NCI-H2171 (cell line): ENCODE measurements around the gene CDIP1.
A peak's percentile ranks its signal among the peaks of the same experiment; 100 is the strongest.

Source experiments
- DNase-seq: peaks from one replicate; lab custom pipeline; 2025; lab: John Stamatoyannopoulos, UW

The CDIP1 gene

DNA sequence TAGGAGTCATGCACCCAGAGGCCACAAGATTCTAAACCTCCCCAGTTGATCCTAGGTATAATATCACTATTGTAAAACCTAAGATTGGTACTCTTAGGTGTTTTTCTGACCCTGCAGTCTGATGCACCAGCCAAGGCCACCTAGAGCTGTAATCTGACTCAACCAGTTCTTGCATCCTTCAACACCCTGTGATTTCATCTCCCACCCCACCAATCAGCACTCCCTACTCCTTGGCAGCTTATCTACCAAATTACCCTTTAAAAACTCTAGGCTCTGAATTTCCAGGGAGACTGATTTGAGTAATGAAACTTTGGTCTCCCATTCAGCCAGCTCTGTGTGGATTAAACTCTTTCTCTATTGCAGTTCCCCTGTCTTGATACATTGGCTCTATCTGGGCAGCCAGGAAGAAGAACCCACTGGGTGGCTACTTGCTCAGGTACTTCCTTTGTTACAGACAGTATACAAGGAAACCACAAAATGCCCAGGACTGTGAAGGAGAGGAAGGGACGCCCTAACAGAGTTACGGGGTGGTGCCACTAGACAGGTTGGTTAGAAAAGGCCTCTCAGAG lies 1.2 kb upstream of the CDIP1 start:
- no peak for DNase-seq

DNA sequence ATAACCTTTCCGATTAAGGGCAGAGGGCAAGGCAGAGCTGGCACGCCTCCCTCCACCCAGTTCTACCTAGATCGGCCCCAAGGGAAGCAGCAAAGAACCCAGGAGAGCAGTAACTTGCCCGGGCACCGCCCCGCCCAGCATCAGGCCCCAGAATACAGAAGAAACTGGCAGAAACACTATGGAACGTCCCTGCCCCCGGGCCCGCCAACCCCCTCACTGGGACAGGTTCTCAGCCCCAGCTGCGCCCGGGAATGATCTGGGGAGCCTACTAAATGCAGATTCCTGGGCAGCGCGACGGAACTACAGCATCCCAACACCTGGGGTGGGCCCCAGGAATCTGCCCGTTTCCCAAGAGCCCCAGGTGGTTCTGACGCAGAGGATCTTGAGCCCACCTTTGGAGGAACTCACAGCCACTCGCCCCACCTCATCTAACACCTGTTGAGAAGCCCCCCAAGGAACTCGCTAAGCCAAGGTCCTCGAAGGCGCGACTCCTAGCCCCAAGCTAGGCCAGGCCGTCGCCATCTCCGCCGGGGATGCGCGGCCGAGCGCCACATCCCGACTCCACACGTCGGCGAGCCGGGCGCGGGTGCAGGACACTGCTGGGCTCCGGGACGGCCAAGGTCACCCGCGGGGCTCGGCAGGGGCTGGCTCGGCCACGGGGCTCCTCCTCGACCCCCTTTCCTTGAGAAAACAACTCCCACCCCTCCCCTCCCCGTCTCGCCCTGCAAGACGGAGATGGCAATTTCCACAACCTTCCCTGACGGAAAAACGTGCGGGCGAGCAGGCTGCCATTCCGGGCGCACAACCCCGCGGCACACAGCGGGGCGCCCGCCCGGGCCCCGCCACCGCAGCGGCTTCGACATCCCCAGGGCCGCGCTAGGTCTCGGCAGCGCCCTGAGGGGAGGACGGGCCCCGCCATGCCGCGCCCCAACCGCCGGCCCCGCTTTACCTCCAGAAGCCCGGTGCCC lies 913 bp downstream of the CDIP1 start:
- peak; percentile 51 for DNase-seq

DNA sequence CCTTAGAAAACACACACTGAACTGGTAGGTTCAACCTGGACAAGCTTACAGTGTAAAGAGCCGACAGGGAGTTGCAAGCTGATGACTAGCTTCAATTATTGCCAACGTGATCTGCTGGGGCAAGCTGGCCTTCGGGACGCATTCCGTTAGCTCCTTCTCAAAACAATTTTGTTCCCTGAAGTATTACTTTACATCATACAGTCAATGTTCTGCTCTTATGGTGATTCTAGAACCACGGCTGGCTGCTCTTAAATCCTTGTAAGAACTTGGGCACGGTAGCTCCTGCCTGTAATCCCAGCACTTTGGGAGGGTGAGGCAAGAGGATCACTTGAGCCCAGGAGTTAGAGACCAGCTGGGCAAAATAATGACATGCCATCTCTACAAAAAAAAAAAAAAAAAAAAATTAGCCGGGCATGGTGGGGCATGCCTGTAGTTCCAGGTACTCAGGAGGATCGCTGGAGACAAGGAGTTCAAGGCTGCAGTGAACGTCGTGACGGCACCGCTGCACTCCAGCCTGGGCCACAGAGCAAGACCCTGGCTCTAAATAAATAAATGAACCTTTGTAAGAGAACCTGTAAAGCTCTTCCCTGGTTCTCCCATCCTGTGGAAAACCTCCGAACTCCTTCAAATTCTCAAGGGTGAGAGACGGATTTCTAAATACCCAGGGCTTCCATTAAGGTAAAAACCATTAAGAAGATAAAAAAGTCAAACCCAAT lies 2.0 kb downstream of the CDIP1 start:
- DNase-seq: peak; percentile 22

DNA sequence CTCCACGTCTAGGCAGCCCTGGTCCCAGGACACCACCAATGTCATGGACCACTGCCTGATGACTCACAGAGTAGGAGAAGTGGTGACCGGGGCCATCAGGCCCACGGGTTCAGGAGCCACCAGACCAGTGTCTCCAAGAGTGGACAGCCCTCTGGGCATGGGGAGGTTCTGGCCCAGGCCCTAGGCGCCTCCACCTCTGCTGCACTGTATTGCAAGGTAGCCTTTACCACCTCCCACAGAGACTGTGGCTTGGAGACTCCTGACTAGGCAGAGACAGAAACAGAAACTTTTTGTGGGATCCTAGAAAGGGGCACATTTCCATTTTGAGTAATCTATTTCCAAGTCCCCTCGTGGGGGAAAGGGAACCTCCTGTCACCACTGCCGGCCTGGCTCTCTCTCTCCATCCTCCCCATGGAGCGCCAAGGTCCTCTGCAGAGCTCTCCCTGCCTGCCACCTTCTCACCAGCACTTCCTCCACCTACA lies 2.9 kb downstream of the CDIP1 start:
- DNase-seq: no peak

DNA sequence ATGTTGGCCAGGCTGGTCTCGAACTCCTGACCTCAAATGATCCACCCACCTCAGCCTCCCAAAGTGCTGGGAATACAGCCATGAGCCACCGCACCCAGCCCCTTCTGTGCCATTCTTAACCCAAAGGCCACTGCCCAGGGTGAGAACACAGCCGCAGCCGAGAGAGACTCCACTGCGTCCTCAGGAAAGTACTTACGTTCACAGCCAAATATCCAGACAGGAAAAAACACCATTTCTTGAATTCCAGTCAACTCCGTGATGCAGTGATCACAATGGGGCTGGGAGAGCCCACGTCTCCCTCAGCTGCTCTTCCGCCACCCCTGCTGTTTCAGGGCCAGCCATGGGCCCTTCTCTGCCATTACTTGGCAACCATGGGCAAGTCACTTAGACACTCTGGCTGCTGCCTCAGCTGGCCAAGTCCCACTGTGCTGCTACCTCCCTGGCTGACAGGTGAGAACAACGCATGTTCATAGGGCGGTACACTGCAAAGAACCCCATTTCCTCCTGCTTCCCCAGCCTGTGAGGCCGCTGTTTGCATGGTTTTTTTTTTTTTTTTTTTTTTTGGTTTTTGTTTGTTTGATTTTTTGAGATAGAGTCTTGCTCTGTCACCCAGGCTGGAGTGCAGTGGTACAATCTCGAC lies 4.3 kb downstream of the CDIP1 start:
- no peak for DNase-seq

DNA sequence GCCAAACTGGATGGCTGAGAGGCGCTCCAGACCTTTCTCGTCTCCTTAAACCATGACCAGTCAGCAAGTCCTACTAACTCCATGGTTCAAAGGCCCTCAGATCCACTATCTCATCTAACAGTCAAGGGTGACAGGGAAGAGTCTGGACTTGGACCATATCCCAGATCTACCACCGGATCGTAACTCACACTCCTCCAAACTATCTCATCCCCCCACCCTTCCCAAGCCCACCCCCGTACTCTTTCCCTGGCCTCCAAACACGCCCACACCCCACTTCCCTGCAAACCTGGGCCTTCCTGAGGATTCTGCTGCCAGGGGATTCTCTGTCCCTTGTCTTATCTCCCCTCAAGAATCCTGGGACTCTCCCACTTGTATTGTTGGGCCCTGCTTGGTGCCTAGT lies 5.1 kb downstream of the CDIP1 start:
- no peak for DNase-seq

DNA sequence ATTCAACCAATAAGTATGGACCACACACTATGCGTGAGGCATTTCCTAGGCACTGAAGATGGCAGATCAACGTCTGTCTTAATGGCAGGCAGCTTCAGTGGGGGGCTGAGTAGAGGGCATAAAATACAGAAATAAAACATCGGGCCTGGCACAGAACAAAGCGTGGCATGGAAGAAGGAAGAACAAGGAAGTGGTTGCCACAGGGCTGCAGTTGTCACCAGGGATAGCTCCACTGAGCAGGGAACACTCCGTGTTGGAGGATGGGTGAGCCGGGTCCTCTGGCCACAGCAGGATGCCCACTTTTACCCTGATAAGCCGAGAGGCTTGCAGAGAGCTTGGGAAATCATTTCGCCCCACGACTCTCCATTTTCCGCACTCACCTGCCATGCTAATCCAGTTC lies 6.3 kb downstream of the CDIP1 start:
- DNase-seq: no peak

DNA sequence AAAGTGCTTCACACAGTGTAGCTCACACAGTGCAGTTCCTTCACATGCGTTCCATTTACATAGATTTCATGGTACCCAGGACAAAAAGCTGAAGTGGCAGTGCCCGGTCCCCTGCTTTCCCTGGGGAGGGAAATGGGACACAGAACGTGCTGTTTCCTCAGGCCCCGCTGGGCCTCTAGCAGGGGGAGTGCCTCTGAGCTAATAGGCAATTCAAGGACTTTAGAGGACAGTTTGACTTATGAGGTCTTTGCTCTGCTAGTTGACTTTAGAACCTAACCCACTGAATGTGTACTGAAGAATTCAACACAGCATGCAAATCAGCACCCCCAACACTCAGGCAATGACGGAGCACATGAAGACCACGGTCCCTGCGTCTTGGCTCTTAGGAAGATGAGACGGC lies 6.8 kb downstream of the CDIP1 start:
- no peak for DNase-seq

DNA sequence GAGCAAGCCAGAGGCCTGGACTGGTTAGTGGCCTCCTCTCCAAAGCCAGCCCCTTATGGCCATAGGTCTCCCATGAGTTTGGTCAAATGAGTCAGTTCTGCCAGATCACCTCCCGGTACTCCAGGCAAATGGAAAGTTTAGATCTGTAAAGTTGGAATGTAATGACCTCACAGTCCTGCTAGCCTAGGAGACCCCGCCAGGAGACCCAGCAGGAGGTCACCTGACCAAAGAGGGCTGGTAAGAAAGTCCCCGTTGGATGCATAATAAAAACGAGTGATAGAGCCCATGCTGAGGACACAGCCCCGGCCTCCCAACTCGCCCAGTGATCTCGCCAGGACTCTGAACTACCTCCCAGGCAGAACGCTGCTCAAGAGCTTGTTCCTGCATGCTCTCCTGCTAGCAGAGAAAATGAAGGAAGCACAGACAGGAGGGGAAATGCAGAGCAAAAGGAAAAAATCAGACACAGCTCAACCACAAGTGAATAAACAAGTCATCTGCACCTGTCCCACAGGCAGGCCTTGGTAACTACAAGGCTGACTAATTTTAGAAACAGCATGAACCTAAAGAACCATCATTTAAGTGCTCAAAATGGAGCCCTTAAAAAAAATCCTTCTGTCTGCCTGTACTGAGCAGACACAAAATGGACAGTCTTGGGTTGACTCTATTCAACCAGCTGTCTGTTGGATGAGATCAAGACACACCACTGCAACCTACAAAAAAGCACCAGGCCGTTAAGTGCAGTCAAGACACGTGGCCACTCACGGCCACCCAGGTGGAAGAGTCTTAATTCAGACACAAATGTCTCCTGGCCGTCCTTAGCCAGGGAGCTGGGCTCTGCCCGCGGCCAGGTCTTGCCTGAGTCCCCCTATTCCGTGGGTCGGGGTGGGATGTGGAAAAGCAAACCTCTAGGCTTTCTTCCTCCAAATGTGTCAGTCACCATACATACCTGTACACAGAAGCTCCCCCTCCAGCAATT lies 9.2 kb downstream of the CDIP1 start:
- no peak for DNase-seq

DNA sequence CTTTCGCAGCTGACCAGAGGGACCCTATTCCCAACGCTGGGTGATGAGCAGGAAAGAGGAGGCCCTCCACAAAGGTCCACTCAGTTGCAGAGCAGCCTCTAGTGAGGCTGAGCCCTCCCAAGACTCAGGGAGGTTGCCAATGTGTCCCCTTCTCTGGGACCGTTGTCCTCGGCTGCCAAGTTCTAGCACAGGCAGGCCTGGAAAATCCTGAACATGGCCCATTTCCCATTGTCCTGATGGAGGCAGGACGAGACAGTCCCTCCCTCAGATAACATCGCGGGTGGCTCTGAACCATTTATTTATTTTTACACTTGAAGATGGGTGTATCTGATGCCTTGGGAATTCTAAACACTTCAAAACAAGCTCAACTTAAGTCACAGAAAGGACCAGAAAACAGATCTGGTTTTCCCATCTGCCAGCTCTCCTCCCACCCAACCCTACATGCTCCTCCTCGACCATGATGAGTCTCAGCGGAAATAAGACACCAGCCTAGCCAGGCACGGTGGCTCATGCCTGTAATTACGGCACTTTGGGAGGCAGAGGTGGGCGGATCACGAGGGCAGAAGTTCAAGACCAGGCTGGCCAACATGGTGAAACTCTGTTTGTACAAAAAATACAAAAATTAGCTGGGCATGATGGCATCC lies 12.8 kb downstream of the CDIP1 start:
- no peak for DNase-seq

DNA sequence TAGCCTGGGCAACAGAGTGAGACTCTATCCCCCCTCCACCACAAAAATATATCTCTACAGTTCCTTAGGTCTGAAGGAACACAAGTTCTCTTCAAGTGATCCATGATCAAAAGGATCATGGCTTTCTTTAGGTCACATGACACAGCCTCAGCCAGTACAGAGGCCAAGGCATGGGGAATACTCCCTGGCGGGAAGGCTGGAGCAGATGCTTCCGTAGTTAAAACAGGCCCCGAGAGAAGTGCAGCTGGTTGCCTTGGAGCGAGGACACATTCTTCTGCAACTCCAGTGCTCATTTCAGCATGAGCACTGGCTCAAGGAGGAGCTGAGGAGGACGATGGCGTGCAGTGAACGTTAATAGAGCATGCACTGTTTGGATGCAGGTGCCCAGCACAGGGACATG lies 13.5 kb downstream of the CDIP1 start:
- no peak for DNase-seq

DNA sequence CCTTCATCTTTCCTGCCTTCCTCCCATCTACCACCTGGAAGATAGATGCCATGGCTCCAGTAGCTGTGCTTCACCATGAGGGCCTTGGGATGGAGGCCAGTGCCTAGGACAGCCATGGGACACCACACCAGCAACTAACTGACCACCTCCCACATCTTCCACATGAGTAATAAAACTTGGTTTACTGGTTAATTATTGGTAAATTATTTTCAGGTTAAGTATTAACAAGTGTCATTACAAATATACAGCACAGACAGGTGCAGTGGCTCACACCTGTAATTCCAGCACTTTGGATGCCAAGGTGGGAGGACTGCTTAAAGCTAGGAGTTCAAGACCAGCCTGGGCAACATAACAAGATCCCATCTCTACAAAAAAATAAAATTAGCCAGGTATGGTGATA lies 14.0 kb downstream of the CDIP1 start:
- no peak for DNase-seq

DNA sequence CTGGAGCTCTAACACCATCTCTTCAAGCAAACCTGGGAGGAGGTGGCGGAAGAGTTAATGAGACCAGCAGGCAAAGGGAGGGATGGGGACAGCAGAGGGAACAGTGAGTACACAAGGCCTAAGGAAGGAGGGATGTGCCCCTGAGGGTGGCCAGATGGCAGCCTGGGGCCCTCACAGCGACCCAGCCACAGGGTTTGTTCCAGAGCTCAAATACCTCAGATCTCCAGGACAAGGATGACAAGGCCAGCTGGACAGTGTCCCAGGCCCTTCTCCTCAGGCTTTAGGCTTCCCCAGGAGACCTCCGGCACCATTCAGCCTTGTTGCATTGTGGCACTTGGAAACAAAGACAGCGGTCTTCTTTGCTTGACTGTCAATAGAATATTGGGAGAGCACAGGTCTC lies 14.9 kb downstream of the CDIP1 start:
- no peak for DNase-seq

DNA sequence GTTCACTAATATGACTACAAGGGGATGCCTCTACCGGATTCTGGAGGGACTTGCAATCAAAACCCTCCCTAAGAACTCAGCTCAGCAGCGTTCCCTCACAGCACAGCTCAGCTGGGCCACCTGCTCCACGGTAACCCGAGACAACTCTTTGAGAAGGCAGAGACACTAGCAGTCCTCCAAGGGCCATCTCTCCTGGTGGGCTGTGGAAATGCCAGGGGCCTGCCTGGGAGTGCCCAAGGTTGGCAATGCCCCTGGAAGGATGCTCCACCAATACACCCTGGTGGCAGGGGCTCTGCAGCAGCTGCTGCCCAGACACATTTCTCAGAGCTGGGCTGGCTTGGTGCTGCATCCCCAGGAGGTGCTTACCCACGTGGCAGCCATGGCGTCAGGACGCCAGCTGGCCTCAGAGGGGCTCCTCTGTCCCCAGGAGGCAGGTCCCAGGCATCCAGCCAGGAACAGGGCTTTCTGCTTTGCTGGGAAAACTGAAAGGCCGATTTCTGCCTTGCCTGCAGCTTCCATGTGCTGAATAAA lies 16.5 kb downstream of the CDIP1 start:
- peak; percentile 94 for DNase-seq

DNA sequence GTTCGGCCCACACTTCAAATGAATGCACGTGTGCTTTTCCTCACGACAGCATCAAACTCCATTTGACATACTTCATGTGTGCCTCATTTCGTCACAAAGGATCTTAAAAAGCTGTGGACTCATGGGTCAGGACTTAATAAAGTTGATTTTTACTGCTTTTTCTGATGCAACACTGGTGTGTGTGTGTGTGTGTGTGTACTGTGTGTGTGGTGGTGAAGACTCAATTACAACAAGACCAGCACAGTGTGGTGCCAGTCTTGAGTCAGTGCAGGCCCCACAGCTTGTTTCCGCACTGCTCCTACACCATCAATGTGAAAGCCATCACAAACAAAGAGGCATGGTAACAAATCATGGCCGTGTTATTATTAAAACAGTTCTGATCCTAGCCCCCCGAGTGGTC lies 17.7 kb downstream of the CDIP1 start:
- no peak for DNase-seq

DNA sequence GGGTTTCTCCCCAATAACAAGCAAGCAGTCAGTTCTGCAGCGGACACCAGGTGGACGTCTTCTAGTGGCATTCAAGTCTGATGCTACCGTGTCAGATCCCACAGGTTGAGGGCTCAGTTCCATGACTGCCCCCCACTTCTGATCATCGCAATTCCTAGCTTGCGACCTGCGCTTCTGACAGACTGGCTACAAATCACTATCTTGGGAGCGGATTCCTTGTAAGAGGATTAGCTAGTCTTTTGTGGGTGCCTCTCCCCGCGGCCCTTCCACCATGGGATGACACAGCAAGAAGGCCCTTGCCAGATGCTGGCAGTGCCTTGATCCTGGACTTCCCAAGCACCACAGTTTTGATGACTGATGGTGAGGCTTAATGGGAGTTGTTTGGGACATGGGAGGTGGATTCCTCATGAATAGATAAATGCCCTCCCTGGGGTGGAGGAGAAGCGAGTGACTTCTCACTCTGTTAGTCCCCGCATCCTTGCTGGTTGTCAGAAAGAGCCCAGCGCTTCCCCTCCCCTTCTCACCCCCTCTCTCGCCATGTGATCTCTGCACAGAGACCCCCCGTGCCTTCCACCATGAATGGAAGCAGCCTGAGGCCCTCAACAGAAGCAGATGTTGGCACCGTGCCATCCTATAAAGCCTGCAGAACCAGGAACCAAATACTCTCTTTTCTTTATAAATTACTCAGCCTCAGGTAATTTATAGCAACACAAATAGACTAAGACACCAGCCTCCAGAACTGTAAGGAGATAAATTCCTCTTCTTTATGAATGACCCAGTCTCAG lies 19.1 kb downstream of the CDIP1 start:
- DNase-seq: no peak

DNA sequence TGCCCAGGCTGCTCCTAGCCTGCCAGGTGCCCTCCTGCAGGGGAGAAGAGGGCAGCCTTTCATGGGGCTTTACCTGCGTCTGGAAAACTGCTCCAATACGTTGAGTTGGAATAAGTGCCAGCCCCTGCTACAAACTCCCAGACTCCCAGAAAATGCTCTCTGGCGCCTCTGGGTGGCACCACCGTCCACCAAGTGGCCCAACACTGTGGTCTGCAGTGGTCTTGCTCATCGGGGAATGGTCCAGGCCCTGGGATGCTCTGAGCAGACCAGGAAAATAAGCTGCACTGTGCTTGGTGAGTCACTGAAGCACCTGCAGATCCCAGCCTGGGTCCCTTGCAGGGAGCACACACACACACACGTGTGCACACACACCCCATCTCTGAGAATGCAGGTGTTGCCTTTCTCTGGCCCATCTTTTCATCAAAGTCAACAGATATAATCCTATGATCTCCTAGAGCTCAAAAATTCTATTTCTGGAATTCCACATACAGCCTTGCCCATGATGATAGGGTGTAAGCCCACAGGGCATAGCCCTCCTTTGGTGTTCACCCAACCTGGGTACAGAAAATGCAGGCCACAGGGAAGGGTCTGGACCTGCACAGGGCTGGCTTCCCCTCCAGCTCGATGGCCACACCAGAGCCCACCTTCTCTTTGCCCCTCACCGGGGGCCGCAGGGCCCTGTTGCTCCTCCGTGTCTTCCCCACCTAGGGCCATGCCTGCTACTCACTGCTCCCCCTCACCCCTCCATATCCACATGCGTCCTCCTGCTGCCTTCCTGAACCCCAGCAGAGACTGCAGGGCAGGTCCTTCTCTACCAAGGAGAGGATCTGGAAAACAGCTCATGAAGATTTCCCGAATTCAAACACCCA lies 20.5 kb downstream of the CDIP1 start:
- DNase-seq: no peak

DNA sequence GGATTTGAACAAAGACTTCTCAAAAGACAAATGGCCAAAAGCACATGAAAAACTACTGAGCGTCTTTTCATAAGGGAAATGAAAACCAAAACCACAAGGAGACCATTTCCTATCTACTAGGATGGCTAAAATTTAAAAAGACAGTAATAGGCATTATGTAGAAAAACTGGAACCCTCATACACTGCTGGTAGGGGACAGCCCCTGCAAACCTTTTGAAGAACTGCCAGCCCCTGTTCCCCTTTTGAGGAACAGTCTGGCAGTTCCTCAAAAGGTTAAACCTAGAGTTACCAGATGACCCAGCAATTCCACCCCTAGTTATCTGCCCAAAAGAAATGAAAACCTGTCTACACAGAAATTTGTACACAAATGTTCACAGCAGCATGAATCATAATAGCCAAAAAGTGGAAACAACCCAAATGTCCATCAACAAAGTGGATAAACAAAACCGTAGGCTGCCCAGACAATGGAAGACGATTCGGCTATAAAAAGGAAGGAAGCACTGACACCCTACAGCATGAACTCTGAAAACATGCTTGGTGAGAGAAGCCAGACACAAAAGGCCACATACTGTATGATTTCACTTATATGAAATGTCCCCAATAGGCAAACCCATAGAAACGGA lies 22.9 kb downstream of the CDIP1 start:
- no peak for DNase-seq
